DLD1 (cell line): ENCODE measurements around the gene HIPK2.

Experiments used
- in situ Hi-C: cut with HindIII; loops from 2 replicates; pipeline ENCODE4 v1.10.0; 2017; ENCODE audit warnings: low sequenced_read_pairs

The HIPK2 gene

GRCh38 chr7:139658908-139659675, 118.7 kb downstream of the HIPK2 start:
- in situ Hi-C loops = loop anchor here (25.0 kb wide), 1 partner anchor 128 kb away; the partner anchor contains the start of gene HIPK2

GRCh38 chr7:139658296-139658695, 119.5 kb downstream of the HIPK2 start:
- in situ Hi-C loops = loop anchor here (25.0 kb wide), 1 partner anchor 129 kb away; the partner anchor contains the start of gene HIPK2

DNA sequence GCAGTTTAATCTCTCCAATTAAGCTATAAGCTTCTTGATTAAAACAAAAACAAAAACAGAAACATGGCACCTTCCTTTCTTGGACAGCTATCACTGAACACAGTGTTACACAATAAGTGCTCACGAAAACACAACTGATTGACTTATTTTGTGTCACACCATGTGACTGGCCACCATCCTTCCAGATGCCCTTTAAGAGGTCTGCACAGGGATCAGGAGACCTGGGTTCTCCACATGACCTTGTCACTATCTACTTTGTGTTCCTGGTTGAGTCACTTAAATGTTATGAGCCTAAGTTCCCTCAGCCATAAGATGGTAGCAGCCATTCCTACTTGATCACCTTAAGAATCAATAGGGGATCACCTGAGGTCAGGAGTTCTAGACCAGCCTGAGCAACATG, 120.1 kb downstream of the HIPK2 start:
- in situ Hi-C loops = loop anchor here (25.0 kb wide), 1 partner anchor 130 kb away; the partner anchor contains the start of gene HIPK2

- in situ Hi-C loops = loop anchor here (25.0 kb wide), 1 partner anchor 131 kb away; the partner anchor contains the start of gene HIPK2
Observed at GRCh38 chr7:139656387-139656786, 121.4 kb downstream of the HIPK2 start.

DNA sequence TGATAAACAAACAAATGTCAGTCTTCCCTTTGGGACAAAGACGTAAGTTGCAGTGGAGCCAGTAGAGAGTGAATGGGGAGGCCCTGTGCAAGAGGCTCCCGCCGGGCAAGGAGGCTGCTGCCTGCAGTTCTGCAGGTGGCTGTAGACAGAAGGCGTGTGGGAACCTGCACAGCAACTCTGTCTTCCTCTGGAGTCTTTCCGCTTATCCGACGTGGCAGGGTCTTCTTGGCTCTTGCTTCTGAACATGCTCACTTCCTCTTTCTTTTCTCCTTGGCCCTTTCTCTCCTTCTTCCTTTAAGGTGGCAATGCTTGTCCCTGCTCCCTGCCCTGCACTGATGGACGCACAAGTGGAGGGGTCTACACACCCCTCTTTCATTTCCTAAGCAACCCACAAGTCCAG, 122.5 kb downstream of the HIPK2 start:
- in situ Hi-C loops = loop anchor here (25.0 kb wide), 1 partner anchor 132 kb away; the partner anchor contains the start of gene HIPK2

GRCh38 chr7:139654276-139655181, 123.3 kb downstream of the HIPK2 start:
- in situ Hi-C loops = loop anchor here (25.0 kb wide), 1 partner anchor 133 kb away; the partner anchor contains the start of gene HIPK2

- in situ Hi-C loops = loop anchor here (25.0 kb wide), 1 partner anchor 135 kb away; the partner anchor contains the start of gene HIPK2
Observed at GRCh38 chr7:139651914-139652313, 125.9 kb downstream of the HIPK2 start.

- in situ Hi-C loops = loop anchor here (25.0 kb wide), 1 partner anchor 136 kb away; the partner anchor contains the start of gene HIPK2
Observed at GRCh38 chr7:139651308-139651707, 126.5 kb downstream of the HIPK2 start.

DNA sequence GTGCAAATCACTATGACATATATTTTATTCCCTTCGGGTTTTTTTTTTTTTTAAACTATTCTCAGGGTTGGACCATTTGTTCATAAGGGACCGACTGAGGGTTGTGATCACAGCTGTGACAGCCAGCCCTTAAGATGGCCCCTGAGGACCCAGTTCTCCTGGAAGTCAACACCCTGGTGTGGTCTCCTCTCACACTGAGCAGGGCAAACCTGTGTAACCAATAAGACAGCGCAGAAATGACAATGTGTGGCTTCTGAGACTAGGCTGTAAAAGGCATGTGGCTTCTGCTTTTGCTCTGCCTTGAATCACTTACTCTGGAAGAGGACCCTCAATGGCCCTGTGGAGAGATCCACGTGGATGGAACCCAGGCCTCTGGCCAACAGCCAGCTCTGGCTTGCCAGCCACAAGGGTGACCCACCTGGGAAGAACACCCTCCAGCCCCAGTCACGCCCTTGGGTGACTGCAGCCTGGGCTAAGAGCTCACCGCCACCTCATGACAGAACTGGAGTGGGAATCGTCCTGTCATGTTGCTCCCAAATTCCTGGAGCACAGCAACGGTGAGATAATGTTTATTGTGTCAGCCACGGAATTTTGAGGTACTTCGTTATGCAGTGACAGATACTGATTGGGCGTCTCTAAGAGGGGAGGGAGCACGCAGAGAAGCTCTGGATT, 127.2 kb downstream of the HIPK2 start:
- in situ Hi-C loops = loop anchor here (25.0 kb wide), 1 partner anchor 137 kb away; the partner anchor contains the start of gene HIPK2

DNA sequence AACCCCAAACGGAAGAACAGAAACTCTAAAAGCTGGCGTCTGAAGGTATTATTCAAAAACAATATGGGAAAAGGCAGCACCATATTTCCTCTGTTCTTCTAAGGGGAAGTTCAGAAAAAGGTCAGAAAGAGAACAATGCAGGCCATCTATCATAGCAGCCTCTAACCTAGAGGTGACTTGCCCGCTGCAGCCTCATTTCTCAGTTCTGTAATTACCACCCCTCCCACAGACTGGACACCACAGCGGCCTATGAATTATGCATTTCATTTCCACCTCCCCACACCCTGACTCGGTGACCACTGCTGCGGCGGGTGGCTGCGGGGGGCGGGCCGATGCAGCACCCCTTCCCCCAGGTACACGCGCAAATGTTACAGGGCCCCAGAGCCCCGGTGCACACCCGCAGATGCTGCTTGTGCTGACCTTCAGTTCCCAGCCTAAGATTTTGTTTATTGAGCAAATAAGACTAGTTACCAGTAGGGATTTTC, 128.8 kb downstream of the HIPK2 start:
- in situ Hi-C loops = no loop called here

GRCh38 chr7:139648391-139648861, 129.4 kb downstream of the HIPK2 start:
- in situ Hi-C loops = no loop called here

- in situ Hi-C loops = no loop called here
Observed at GRCh38 chr7:139647814-139648390, 129.9 kb downstream of the HIPK2 start.

DNA sequence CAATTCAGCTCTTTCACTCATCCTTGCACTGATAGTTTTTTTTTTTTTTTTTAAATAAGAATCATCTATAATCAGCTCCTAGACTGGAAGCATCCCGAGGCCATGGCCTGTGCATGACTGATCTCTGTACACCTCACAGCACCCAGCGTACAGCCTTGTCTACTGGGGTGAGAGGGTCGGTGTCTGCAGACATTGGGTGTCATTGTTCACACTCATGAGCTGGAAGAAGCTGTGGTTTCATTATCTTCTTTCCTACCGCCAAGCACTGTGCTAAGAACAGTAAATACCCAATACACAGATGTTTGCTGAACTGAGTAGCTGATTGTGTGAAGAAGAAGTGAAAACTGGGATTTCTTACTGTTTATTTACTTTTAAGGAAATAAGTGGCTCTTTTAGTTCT, 130.7 kb downstream of the HIPK2 start:
- in situ Hi-C loops = no loop called here

DNA sequence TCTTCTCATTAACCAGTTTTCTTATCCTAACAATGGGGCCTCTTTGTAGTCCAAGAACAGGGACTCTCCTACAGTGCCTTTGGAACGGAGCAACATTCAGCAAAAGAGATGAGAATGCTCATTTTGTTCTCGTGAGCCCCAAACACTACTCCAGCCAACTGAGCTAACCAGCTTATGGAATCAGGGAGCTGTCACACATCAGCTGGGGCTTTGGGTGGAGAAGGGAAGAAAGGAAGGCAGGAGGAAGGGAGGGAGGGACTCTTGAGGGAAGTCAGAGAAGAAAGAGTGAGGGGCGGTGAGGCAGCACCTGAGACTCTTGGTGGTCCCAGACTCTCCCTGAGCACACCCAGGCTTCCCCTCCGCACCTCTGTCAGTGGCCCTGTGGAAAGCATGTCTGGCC, 131.2 kb downstream of the HIPK2 start:
- in situ Hi-C loops = no loop called here

DNA sequence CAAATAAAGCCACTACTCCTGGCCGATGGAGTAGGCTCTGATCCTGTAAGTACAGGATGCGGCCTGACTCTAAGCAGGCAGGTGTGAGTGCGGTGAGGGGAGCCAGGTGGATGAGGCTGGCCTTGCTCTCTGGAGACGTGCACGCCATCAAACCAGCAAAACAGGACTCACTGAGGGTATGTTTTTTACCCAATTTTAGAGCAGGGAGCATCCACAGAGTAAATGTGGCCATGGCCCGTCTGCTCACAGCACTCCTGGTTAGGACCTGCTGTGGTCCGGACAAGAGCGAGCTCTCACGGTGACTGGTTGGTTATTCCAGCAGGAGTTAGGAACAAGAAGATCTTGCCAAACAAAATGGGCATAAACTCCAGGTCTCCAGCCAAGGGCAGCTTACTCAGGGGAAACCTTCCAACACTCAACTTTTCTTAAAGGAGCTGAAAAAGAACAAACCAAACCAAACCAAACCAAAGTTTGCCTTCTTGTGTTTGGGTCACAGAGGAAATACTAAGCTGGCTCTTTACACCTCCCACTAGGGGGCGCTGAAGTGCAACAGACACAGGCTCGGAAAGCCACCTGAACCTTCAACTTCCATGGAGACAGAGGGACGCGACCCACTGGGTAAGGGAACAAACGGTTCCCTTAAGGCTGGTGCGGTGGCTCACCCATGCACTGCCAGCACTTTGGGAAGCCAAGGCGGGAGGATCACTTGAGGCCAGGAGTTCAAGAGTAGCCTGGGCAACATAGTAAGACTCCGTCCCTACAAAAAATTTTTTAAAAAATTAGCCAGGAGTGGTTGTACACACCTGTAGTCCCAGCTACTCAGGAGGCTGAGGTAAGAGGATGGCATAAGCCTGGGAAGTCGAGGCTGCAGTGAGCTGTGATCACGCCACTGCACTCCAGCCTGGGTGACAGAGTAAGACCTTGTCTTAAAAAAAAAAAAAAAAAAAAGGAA, 131.9 kb downstream of the HIPK2 start:
- in situ Hi-C loops = no loop called here

GRCh38 chr7:139643951-139644585, 133.7 kb downstream of the HIPK2 start:
- in situ Hi-C loops = no loop called here

DNA sequence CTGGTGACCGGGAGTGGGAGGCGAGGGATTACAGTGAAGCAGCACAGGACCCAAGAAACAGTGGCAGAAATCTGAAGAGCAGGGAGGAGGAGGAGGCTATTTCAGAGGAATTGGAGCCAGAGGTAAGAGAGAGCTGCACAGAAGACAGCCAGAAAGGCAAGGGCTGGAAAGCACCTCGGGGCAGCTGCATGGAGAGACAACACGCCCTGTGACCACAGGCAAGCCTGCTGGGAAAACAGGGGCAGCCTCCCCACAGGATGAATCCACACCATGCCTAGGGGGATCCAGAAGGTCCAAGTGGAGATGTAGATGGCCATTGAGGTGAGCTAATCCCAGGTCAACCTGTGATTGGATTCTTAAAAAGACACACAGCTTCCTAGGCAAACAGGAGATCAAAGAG, 135.5 kb downstream of the HIPK2 start:
- in situ Hi-C loops = no loop called here

- in situ Hi-C loops = no loop called here
Observed at GRCh38 chr7:139641337-139641992, 136.3 kb downstream of the HIPK2 start.
